Measurements from ENCODE around the gene LGALS9. TPM values are rescaled to one million over a fixed set of nuclear protein-coding genes. Genes with fewer than 3 reads are reported as not detected.

Gene LGALS9
- total RNA-seq, 5 donors from 2014 or later (not counting 1 experiment from before 2014, with no cell fraction given): 17.8 to 53.3 (median 33.1) TPM

DNA sequence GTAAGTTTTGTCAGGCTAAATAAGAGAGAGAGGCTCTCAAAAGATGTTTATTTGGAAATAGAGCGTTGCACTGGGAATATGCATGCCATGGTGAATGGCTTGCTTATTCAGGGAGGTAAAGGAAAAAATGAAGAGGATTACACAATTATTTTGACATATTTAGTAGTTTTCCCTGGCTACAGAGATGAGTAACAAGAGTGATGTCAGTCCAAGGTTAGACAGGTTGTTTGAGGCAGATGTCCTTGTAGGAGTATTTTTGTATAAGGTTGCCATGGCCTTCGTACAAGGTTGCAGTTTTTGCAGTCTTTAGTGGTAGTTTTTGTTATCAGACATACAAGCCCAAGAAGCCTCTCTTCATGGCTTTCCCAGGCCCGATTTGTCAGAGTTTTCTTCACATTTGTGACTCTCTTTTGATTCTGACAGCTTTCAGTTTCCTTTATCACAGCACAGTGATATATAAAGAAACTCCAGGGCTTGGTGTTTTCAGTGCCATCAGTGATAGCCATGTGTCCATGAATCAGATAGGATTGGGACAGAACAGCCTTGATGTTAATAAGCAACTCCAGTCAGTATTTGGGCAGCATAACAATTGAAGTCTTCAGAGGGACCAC, 18.7 kb upstream of the LGALS9 start:
- H3K9me3 ChIP-seq: no peaks in the 10 kb centered on the region
- H3K4me1 Mint-ChIP-seq: peaks cover 7 to 17% (median 14%) of the 10 kb centered on the region in 3 donors
- 0% methylated on average over 1 of the region's 3 CpGs for WGBS (ENCODE audit: insufficient coverage)
- H3K4me1 ChIP-seq (ENCODE audit: control insufficient read depth in 1 of 2, extremely low read depth in 1 of 2, insufficient read depth in 2 of 2, low read length in 2 of 2): peaks cover 0 to 6% of the 10 kb centered on the region in 2 experiments
- no peak overlapping the region for H3K27ac Mint-ChIP-seq
- peaks cover 5 to 38% of the 10 kb centered on the region in 2 donors for H3K36me3 ChIP-seq (ENCODE audit: control insufficient read depth in 2 of 2, extremely low read depth in 1 of 2, insufficient read depth in 1 of 2, low read length in 1 of 2)
- H3K36me3 Mint-ChIP-seq: peaks cover 53% of the 10 kb centered on the region
- no peak overlapping the region for H3K27ac ChIP-seq (ENCODE audit: low read length)
- DNase-seq (no peak), ATAC-seq (replicated peaks in 1 of 4) (no peak)
- ChIA-PET POLR2A (no interaction called here), CTCF (interaction anchor here in 1 of 2 donors (0.6 kb wide), 1 partner anchor 519 kb away, joined by 5 read pairs; no protein-coding TSS in a partner anchor)
- no peak overlapping the region for H3K4me3 ChIP-seq (ENCODE audit: control insufficient read depth in 1 of 2, extremely low read depth in 1 of 2, low read length in 1 of 2)
- no peaks in the 10 kb centered on the region for H3K27me3 ChIP-seq (replicated peaks in 1 of 2; ENCODE audit: control insufficient read depth in 2 of 2, extremely low read depth in 1 of 2, insufficient read depth in 2 of 2, low read length in 1 of 2)
- no peaks in the 10 kb centered on the region for H3K27me3 Mint-ChIP-seq
- H3K4me3 Mint-ChIP-seq: no peak overlapping the region
- peaks cover 0 to 7% (median 0%) of the 10 kb centered on the region in 3 donors for H3K9me3 Mint-ChIP-seq

DNA sequence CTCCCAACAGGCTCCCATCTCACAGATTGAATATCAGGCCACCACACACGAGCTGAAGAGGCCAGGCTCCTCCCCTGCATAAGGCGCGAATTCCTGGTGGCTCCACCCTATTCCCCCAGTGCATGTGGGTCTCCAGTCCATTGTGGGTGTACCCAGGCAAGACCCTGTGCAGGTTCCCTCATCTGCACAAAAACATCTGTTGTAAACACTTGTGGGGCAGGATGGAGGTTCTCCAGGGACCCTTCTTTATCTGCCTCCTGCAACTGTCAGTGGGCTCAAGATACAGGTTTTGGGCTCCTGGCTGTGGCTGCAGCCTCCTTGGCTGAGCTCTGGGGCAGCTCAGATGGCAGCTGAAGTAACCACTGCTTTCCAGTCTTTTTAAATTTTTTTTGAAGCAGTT, 17.6 kb upstream of the LGALS9 start:
- CTCF ChIA-PET: no interaction called here
- Histone ChIP-seq H3K27me3 (replicated peaks in 1 of 2; ENCODE audit: control insufficient read depth in 2 of 2, extremely low read depth in 1 of 2, insufficient read depth in 2 of 2, low read length in 1 of 2) (no peaks in the 10 kb centered on the region), H3K4me1 (ENCODE audit: control insufficient read depth in 1 of 2, extremely low read depth in 1 of 2, insufficient read depth in 2 of 2, low read length in 2 of 2) (peaks cover 0 to 6% of the 10 kb centered on the region in 2 experiments), H3K9me3 (no peaks in the 10 kb centered on the region), H3K4me3 (ENCODE audit: control insufficient read depth in 1 of 2, extremely low read depth in 1 of 2, low read length in 1 of 2) (no peak overlapping the region), H3K36me3 (ENCODE audit: control insufficient read depth in 2 of 2, extremely low read depth in 1 of 2, insufficient read depth in 1 of 2, low read length in 1 of 2) (peaks cover 5 to 39% of the 10 kb centered on the region in 2 donors), H3K27ac (ENCODE audit: low read length) (no peak overlapping the region)
- H3K36me3 Mint-ChIP-seq: peaks cover 55% of the 10 kb centered on the region
- no CpG with 5 or more reads among the region's 3 CpGs for WGBS (ENCODE audit: insufficient coverage)
- no peak for DNase-seq
- H3K9me3 Mint-ChIP-seq: peaks cover 0 to 7% (median 0%) of the 10 kb centered on the region in 3 donors
- H3K4me1 Mint-ChIP-seq: peaks cover 7 to 17% (median 14%) of the 10 kb centered on the region in 3 donors
- H3K27me3 Mint-ChIP-seq: no peaks in the 10 kb centered on the region
- POLR2A ChIA-PET: no interaction called here
- ATAC-seq (replicated peaks in 1 of 4): no peak
- no peak overlapping the region for H3K27ac Mint-ChIP-seq
- H3K4me3 Mint-ChIP-seq: no peak overlapping the region

DNA sequence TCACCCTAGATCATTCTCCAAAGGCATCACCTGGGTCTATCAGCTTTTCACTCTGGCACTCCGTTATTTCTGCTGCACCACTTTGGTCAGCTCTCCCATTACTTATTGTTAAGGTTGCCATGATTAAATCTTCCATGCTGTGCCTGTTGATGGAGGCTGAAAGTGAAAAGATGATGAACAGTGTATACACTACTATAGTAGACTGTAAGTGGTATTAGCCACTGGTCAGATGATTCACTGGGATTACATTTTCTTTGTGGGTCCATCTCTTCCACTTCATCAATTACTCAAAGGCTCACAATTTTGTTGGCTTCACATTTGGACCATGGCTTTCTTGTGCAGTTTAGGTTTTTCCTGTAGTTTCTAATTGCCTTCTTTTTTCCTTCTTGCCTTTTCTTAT, 15.9 kb upstream of the LGALS9 start:
- Mint-ChIP-seq H3K27me3 (no peaks in the 10 kb centered on the region), H3K4me3 (no peak overlapping the region), H3K9me3 (peaks cover 0 to 7% (median 0%) of the 10 kb centered on the region in 3 donors), H3K36me3 (peaks cover 57% of the 10 kb centered on the region), H3K27ac (no peak overlapping the region), H3K4me1 (peaks cover 7 to 17% (median 14%) of the 10 kb centered on the region in 3 donors)
- peaks cover 0 to 33% of the 10 kb centered on the region in 2 donors for H3K36me3 ChIP-seq (ENCODE audit: control insufficient read depth in 2 of 2, extremely low read depth in 1 of 2, insufficient read depth in 1 of 2, low read length in 1 of 2)
- WGBS (ENCODE audit: insufficient coverage): no CpG with 5 or more reads among the region's 1 CpG
- no peak overlapping the region for H3K27ac ChIP-seq (ENCODE audit: low read length)
- no peak overlapping the region for H3K4me3 ChIP-seq (ENCODE audit: control insufficient read depth in 1 of 2, extremely low read depth in 1 of 2, low read length in 1 of 2)
- H3K4me1 ChIP-seq (ENCODE audit: control insufficient read depth in 1 of 2, extremely low read depth in 1 of 2, insufficient read depth in 2 of 2, low read length in 2 of 2): peaks cover 0 to 6% of the 10 kb centered on the region in 2 experiments
- no peak for DNase-seq
- ATAC-seq (replicated peaks in 1 of 4): no peak
- ChIA-PET POLR2A (no interaction called here), CTCF (no interaction called here)
- no peaks in the 10 kb centered on the region for H3K27me3 ChIP-seq (replicated peaks in 1 of 2; ENCODE audit: control insufficient read depth in 2 of 2, extremely low read depth in 1 of 2, insufficient read depth in 2 of 2, low read length in 1 of 2)
- H3K9me3 ChIP-seq: no peaks in the 10 kb centered on the region

DNA sequence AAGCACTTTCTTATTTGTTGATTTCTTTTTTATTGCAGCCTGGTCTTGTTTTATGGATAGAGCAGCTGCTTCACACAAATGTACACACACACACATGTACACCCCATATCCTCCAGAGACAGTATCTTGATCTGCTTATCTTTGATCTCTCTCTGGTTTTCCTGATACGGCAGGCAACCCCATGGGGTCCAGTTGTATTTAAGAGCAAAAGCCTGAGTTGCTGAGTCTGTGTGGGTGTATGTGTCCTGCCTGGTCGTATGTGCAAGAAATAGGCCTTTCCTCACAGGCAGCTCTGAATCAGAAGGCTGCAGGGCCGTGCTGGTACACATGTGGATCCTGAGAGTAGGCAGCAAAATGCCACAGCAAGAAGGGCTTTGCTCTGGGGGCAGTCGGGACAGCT, 14.6 kb upstream of the LGALS9 start:
- WGBS (ENCODE audit: insufficient coverage): 19% methylated on average over 3 of the region's 4 CpGs
- CTCF ChIA-PET: interaction anchor here in 1 of 2 donors (0.8 kb wide), 1 partner anchor 34 kb away, joined by 3 read pairs; no protein-coding TSS in a partner anchor
- Histone ChIP-seq H3K36me3 (ENCODE audit: control insufficient read depth in 2 of 2, extremely low read depth in 1 of 2, insufficient read depth in 1 of 2, low read length in 1 of 2) (peaks cover 0 to 39% of the 10 kb centered on the region in 2 donors), H3K4me3 (ENCODE audit: control insufficient read depth in 1 of 2, extremely low read depth in 1 of 2, low read length in 1 of 2) (no peak overlapping the region), H3K4me1 (ENCODE audit: control insufficient read depth in 1 of 2, extremely low read depth in 1 of 2, insufficient read depth in 2 of 2, low read length in 2 of 2) (peaks cover 0 to 12% of the 10 kb centered on the region in 2 experiments), H3K9me3 (no peaks in the 10 kb centered on the region), H3K27me3 (replicated peaks in 1 of 2; ENCODE audit: control insufficient read depth in 2 of 2, extremely low read depth in 1 of 2, insufficient read depth in 2 of 2, low read length in 1 of 2) (no peaks in the 10 kb centered on the region), H3K27ac (ENCODE audit: low read length) (peak overlapping the region; percentile 25)
- no peak overlapping the region for H3K4me3 Mint-ChIP-seq
- POLR2A ChIA-PET: no interaction called here
- peak overlapping the region; percentile 8 to 73 for H3K27ac Mint-ChIP-seq
- no peak for ATAC-seq (replicated peaks in 1 of 4)
- no peak for DNase-seq
- H3K27me3 Mint-ChIP-seq: no peaks in the 10 kb centered on the region
- H3K4me1 Mint-ChIP-seq: peaks cover 13 to 21% (median 14%) of the 10 kb centered on the region in 3 donors
- peaks cover 0 to 7% (median 0%) of the 10 kb centered on the region in 3 donors for H3K9me3 Mint-ChIP-seq
- H3K36me3 Mint-ChIP-seq: peaks cover 66% of the 10 kb centered on the region

- Histone ChIP-seq H3K4me3 (ENCODE audit: control insufficient read depth in 1 of 2, extremely low read depth in 1 of 2, low read length in 1 of 2) (no peak overlapping the region), H3K27ac (ENCODE audit: low read length) (no peak overlapping the region), H3K4me1 (ENCODE audit: control insufficient read depth in 1 of 2, extremely low read depth in 1 of 2, insufficient read depth in 2 of 2, low read length in 2 of 2) (peaks cover 0 to 12% of the 10 kb centered on the region in 2 experiments), H3K27me3 (replicated peaks in 1 of 2; ENCODE audit: control insufficient read depth in 2 of 2, extremely low read depth in 1 of 2, insufficient read depth in 2 of 2, low read length in 1 of 2) (no peaks in the 10 kb centered on the region), H3K9me3 (no peaks in the 10 kb centered on the region), H3K36me3 (ENCODE audit: control insufficient read depth in 2 of 2, extremely low read depth in 1 of 2, insufficient read depth in 1 of 2, low read length in 1 of 2) (peaks cover 0 to 40% of the 10 kb centered on the region in 2 donors)
- CTCF ChIA-PET: no interaction called here
- WGBS (ENCODE audit: insufficient coverage): 100% methylated on average over 3 of the region's 8 CpGs
- no peaks in the 10 kb centered on the region for H3K27me3 Mint-ChIP-seq
- H3K36me3 Mint-ChIP-seq: peaks cover 75% of the 10 kb centered on the region
- DNase-seq (no peak), ATAC-seq (replicated peaks in 1 of 4) (no peak)
- H3K27ac Mint-ChIP-seq: no peak overlapping the region
- no peak overlapping the region for H3K4me3 Mint-ChIP-seq
- peaks cover 0 to 7% (median 0%) of the 10 kb centered on the region in 3 donors for H3K9me3 Mint-ChIP-seq
- POLR2A ChIA-PET: no interaction called here
- peaks cover 13 to 21% (median 14%) of the 10 kb centered on the region in 3 donors for H3K4me1 Mint-ChIP-seq
These were observed 12.6 kb upstream of the LGALS9 start for GRCh38 chr17:27618417-27618816.

GRCh38 chr17:27620721-27621120, 10.3 kb upstream of the LGALS9 start:
- H3K27ac Mint-ChIP-seq: no peak overlapping the region
- Histone ChIP-seq H3K4me3 (ENCODE audit: control insufficient read depth in 1 of 2, extremely low read depth in 1 of 2, low read length in 1 of 2) (no peak overlapping the region), H3K4me1 (ENCODE audit: control insufficient read depth in 1 of 2, extremely low read depth in 1 of 2, insufficient read depth in 2 of 2, low read length in 2 of 2) (peaks cover 0 to 12% of the 10 kb centered on the region in 2 experiments), H3K36me3 (ENCODE audit: control insufficient read depth in 2 of 2, extremely low read depth in 1 of 2, insufficient read depth in 1 of 2, low read length in 1 of 2) (peaks cover 0 to 43% of the 10 kb centered on the region in 2 donors), H3K27me3 (replicated peaks in 1 of 2; ENCODE audit: control insufficient read depth in 2 of 2, extremely low read depth in 1 of 2, insufficient read depth in 2 of 2, low read length in 1 of 2) (no peaks in the 10 kb centered on the region), H3K9me3 (no peaks in the 10 kb centered on the region), H3K27ac (ENCODE audit: low read length) (no peak overlapping the region)
- WGBS (ENCODE audit: insufficient coverage): 51% methylated on average over 6 of the region's 9 CpGs
- no peak for ATAC-seq (replicated peaks in 1 of 4)
- peaks cover 68% of the 10 kb centered on the region for H3K36me3 Mint-ChIP-seq
- H3K4me3 Mint-ChIP-seq: no peak overlapping the region
- H3K9me3 Mint-ChIP-seq: no peaks in the 10 kb centered on the region
- DNase-seq: no peak
- ChIA-PET POLR2A (no interaction called here), CTCF (no interaction called here)
- peaks cover 8 to 18% (median 10%) of the 10 kb centered on the region in 3 donors for H3K4me1 Mint-ChIP-seq
- H3K27me3 Mint-ChIP-seq: no peaks in the 10 kb centered on the region
